B cell (primary cell): ENCODE measurements around the gene RABL2A.
"Not testable (repeated sequence)": the region's sequence is repeated elsewhere in the genome, so short reads cannot be mapped to it uniquely, and the experiment has no call there.

Experiments used
- EZH2 ChIP-seq: IDR thresholded peaks from 2 replicates; pipeline ENCODE4 v1.6.1; 2012; ENCODE audit warnings: borderline replicate concordance, low read depth, mild to moderate bottlenecking, moderate library complexity, low read length; ENCODE audit not compliant: insufficient read depth, poor library complexity, severe bottlenecking
- TF ChIP-seq, protein P1 (sequence below): fragments of 200-600 bp; IDR thresholded peaks from one replicate; pipeline ENCODE4 v1.8.0; 2022; ENCODE audit warnings: antibody characterized with exemption, mild to moderate bottlenecking

DNA sequence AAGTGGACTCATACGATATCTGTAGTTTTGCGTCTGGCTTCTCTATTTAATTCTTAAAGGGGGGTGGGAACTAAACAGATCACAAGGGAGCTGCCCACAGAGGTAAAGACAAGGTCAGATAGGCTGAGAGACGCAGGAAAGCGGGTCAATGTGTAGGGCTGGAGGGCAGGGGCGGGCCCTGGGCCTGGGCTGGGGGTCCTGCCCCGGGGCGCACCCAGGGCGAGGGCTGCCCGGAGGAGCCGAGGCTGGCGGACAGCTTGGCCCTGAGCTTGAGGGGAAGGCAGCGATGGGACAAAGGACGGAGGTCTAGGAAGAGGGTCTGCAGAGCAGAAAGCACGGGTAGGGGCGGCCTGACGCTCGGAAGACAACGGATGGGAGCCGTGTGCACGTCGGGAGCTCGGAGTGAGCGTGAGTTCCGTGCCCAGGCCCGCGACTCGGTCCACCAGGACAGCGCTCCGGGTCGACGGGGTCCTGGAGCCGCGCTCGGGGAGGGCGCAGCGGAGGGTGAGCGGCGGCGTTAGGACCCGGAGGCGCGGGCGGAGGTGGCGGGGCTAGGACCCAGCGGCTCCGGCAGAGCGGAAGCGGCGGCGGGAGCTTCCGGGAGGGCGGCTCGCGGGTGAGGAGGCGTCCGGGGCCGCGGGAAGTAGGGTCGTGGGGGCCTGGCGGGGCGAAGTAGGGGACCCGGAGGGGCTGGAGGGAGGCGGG is 43.4 kb upstream of the RABL2A start:
- TF ChIP-seq, protein P1, sequence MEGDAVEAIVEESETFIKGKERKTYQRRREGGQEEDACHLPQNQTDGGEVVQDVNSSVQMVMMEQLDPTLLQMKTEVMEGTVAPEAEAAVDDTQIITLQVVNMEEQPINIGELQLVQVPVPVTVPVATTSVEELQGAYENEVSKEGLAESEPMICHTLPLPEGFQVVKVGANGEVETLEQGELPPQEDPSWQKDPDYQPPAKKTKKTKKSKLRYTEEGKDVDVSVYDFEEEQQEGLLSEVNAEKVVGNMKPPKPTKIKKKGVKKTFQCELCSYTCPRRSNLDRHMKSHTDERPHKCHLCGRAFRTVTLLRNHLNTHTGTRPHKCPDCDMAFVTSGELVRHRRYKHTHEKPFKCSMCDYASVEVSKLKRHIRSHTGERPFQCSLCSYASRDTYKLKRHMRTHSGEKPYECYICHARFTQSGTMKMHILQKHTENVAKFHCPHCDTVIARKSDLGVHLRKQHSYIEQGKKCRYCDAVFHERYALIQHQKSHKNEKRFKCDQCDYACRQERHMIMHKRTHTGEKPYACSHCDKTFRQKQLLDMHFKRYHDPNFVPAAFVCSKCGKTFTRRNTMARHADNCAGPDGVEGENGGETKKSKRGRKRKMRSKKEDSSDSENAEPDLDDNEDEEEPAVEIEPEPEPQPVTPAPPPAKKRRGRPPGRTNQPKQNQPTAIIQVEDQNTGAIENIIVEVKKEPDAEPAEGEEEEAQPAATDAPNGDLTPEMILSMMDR, result not testable (repeated sequence)
- not testable (repeated sequence) for TF ChIP-seq EZH2
